K562 (cell line): Measurements from ENCODE around the gene PPP2R2B. TPM values are rescaled to one million over a fixed set of nuclear protein-coding genes. Genes with fewer than 3 reads are reported as not detected.

Source experiments
- ATAC-seq: fragments of 200-7000 bp; cut with Tn5 transposase; 3 replicates; pipeline ENCODE4 v1.9.1; 2020; ENCODE audit warnings: moderate library complexity
- BruUV-seq: library from RNA; stranded (reverse); fragments of 400-500 nt; replicated peaks from 2 replicates; lab custom pipeline; 2021; lab: Mats Ljungman, UMichigan
- CTCF ChIA-PET: fragments of 300-600 bp; formaldehyde crosslinking; extraction: SDS; loops from one replicate; lab custom pipeline; 2021; ENCODE audit warnings: low intra/inter-chr PET ratio; lab: Yijun Ruan, JAX
- POLR2A ChIA-PET: fragments of 300-600, 350-650 bp; sonication (Branson Sonifier 250); formaldehyde crosslinking; extraction: SDS; loops from one replicate; lab custom pipeline; 2021; ENCODE audit warnings: antibody characterized with exemption, inconsistent platforms; lab: Yijun Ruan, JAX
- DNase-seq, 4 experiments: peaks; one replicate each; pipeline versions ENCODE4 v3.0.0 to v3.0.0-alpha.2; 2011 to 2018; ENCODE audit warnings: low spot score in 3 of 4, mixed read lengths in 3 of 4; ENCODE audit errors: extremely low read depth in 1 of 4
- FAIRE-seq: peaks from 2 replicates; lab custom pipeline; 2011; peaks lifted over from hg19 to GRCh38; lab: Jason Lieb, UNC
- H2AFZ ChIP-seq: 2 replicates; pipeline ENCODE4 v1.6.0; 2011; ENCODE audit warnings: low read depth, low read length, control low read depth, inconsistent platforms
- H3K27ac ChIP-seq: fragments of 200-600 bp; 3 replicates; pipeline ENCODE4 v1.8.0; 2011; ENCODE audit warnings: low read depth, mild to moderate bottlenecking, control low read depth, inconsistent platforms, low read length, moderate library complexity, mixed read lengths; ENCODE audit errors: extremely low read depth
- H3K27me3 ChIP-seq, 2 experiments: fragments of 300-600 bp in 1 of 2; 2 replicates in 1 of 2; 3 replicates in 1 of 2; pipeline versions ENCODE4 v1.6.0 to v1.8.0; 2011; ENCODE audit warnings: inconsistent platforms in 2 of 2, low read length in 2 of 2, mild to moderate bottlenecking in 1 of 2, mixed read lengths in 1 of 2, moderate library complexity in 1 of 2; ENCODE audit not compliant: control insufficient read depth in 2 of 2, insufficient read depth in 2 of 2
- H3K36me3 ChIP-seq: fragments of 300-600 bp; 3 replicates; pipeline ENCODE4 v1.8.0; 2011; ENCODE audit warnings: mild to moderate bottlenecking, low read length, inconsistent platforms; ENCODE audit not compliant: control insufficient read depth, insufficient read depth
- H3K4me1 ChIP-seq, 2 experiments: fragments of 200-600 bp in 1 of 2; replicated peaks in 1 of 2; 2 replicates in 1 of 2; 3 replicates in 1 of 2; pipeline versions ENCODE4 v1.5.1 to v1.8.0; 2011; ENCODE audit warnings: inconsistent platforms in 2 of 2, low read length in 2 of 2, mild to moderate bottlenecking in 1 of 2, mixed read lengths in 1 of 2, moderate library complexity in 1 of 2; ENCODE audit not compliant: control insufficient read depth in 2 of 2, insufficient read depth in 2 of 2
- H3K4me2 ChIP-seq: 2 replicates; pipeline ENCODE4 v1.6.1; 2011; ENCODE audit warnings: low read length, control low read depth, inconsistent platforms, mixed read lengths; ENCODE audit not compliant: insufficient read depth
- H3K4me3 ChIP-seq: fragments of 200-600 bp; sonication (generic), shearing (Covaris generic); 2 replicates; pipeline ENCODE4 v1.5.1; 2016; ENCODE audit warnings: control low read depth, inconsistent platforms
- H3K79me2 ChIP-seq: fragments of 200-600 bp; 3 replicates; pipeline ENCODE4 v1.8.0; 2011; ENCODE audit warnings: low read length, inconsistent platforms; ENCODE audit not compliant: control insufficient read depth, insufficient read depth
- H3K9ac ChIP-seq, 2 experiments: 2 replicates each; pipeline versions ENCODE4 v1.6.0 to v1.6.1; 2011; ENCODE audit warnings: low read depth in 2 of 2, low read length in 2 of 2, control low read depth in 1 of 2, inconsistent platforms in 1 of 2, mild to moderate bottlenecking in 1 of 2, mixed read lengths in 1 of 2; ENCODE audit not compliant: insufficient read depth in 1 of 2
- H3K9me1 ChIP-seq: one replicate; pipeline ENCODE4 v1.6.0; 2011; ENCODE audit warnings: inconsistent platforms, mild to moderate bottlenecking, low read length, moderate library complexity; ENCODE audit not compliant: control insufficient read depth, insufficient read depth
- H3K9me3 ChIP-seq: replicated peaks from 2 replicates; pipeline ENCODE4 v1.5.1; 2011; ENCODE audit warnings: low read depth, low read length, inconsistent platforms; ENCODE audit not compliant: control insufficient read depth, insufficient read depth
- H4K20me1 ChIP-seq: replicated peaks from 2 replicates; pipeline ENCODE4 v1.6.1; 2011; ENCODE audit warnings: low read length, inconsistent platforms, mixed read lengths; ENCODE audit not compliant: control insufficient read depth, insufficient read depth
- HDAC2 ChIP-seq: fragments of 450-650 bp; IDR thresholded peaks from 2 replicates; pipeline ENCODE4 v1.6.1; 2016; ENCODE audit warnings: mild to moderate bottlenecking
- HNRNPK ChIP-seq: fragments of 200-400 bp; formaldehyde crosslinking; IDR thresholded peaks from one replicate; pipeline ENCODE4 v1.6.1; 2018; ENCODE audit warnings: mild to moderate bottlenecking, low read depth, low read length; ENCODE audit not compliant: poor library complexity, severe bottlenecking
- PCBP2 ChIP-seq: fragments of 200-400 bp; formaldehyde crosslinking; IDR thresholded peaks from 2 replicates; pipeline ENCODE4 v1.6.1; 2018; ENCODE audit warnings: low read length, low read depth, mild to moderate bottlenecking, moderate library complexity; ENCODE audit not compliant: poor library complexity, severe bottlenecking
- PTTG1 ChIP-seq: fragments of 450-650 bp; IDR thresholded peaks from 2 replicates; pipeline ENCODE4 v1.6.1; 2016; ENCODE audit warnings: low read depth, mild to moderate bottlenecking, missing genetic modification characterization, missing compliant biosample characterization
- RNF2 ChIP-seq: sonication (generic); IDR thresholded peaks from 2 replicates; pipeline ENCODE4 v1.6.1; 2016
- XRCC5 ChIP-seq: fragments of 200-400 bp; formaldehyde crosslinking; IDR thresholded peaks from 2 replicates; pipeline ENCODE4 v1.6.1; 2017; ENCODE audit warnings: low read depth, mild to moderate bottlenecking, low read length
- ZNF253 ChIP-seq: fragments of 250-450 bp; sonication (Bioruptor Pico); conservative IDR thresholded peaks from 2 replicates; pipeline ENCODE4 v1.6.1; 2021; ENCODE audit warnings: mild to moderate bottlenecking
- ZNF57 ChIP-seq: fragments of 450-650 bp; formaldehyde crosslinking; IDR thresholded peaks from 2 replicates; pipeline ENCODE4 v1.4.0; 2020; ENCODE audit warnings: mild to moderate bottlenecking, moderate library complexity
- ZNF589 ChIP-seq: fragments of 200-800 bp; sonication (Bioruptor generic); IDR thresholded peaks from 2 replicates; pipeline ENCODE4 v1.6.1; 2016; ENCODE audit warnings: low read depth, missing genetic modification characterization, missing compliant biosample characterization
- WGBS: fragments of 100-300 bp; shearing (Covaris generic); methylation state at CpG from one replicate; pipeline ENCODE4 v1.1.6; 2016; ENCODE audit warnings: low coverage, mixed read lengths; ENCODE audit not compliant: insufficient coverage; ENCODE audit errors: missing lambda C conversion rate; 5-methylcytosine and 5-hydroxymethylcytosine counted together
- in situ Hi-C: fragments of 300-500 bp; cut with MboI; formaldehyde crosslinking; loops from 4 replicates; pipeline ENCODE4 v1.15.0; 2018; ENCODE audit warnings: inconsistent platforms, mixed read lengths
- intact Hi-C: fragments of 100-400 bp; cut with micrococcal nuclease; formaldehyde crosslinking; loops from 2 replicates; pipeline ENCODE4 v1.14.2; 2022
- polyA plus RNA-seq, 8 experiments: library from polyadenylated mRNA; depleted of rRNA in 4 of 8; stranded (reverse) in 5 of 8; unstranded in 3 of 8; fragments of >200 nt; fragmentation: Nextera tagmentation in 2 of 8; fragmentation: Illumina TruSeq in 1 of 8; extraction: Ambion mirVana in 2 of 8; extraction: Trizol in 1 of 8; gene quantifications; 2 replicates each; pipeline versions ENCODE4 v1.2.1 to v1.2.3, GENCODE V29; 2011 to 2014; ENCODE audit warnings: inconsistent platforms in 1 of 8, missing spikeins in 1 of 8
- total RNA-seq, 7 experiments: library from RNA; depleted of rRNA in 6 of 7; stranded (reverse); fragments of >200 nt in 6 of 7; fragmentation: Illumina TruSeq in 2 of 7; extraction: Trizol in 2 of 7; gene quantifications; 2 replicates each; pipeline versions ENCODE4 v1.2.1 to v1.2.3, GENCODE V29; 2011 to 2021; ENCODE audit warnings: low replicate concordance in 1 of 7

The PPP2R2B gene
- total and polyA plus RNA-seq, 9 of the 15 experiments (the other 6 are each of a cell fraction or from before 2014, with no cell fraction given) = not detected

GRCh38 chr5:146765089-146765832 is 113.3 kb downstream of the PPP2R2B start:
- no peaks in the 10 kb centered on the region for H3K79me2 ChIP-seq
- TF ChIP-seq PTTG1 (tag) = no peak
- TF ChIP-seq RNF2 = no peak
- no peak for TF ChIP-seq PCBP2
- TF ChIP-seq XRCC5 = no peak
- TF ChIP-seq ZNF253 (CRISPR knock-in tag) = no peak
- TF ChIP-seq HDAC2 = no peak
- TF ChIP-seq ZNF589 = no peak
- no peak for TF ChIP-seq HNRNPK
- no peak for TF ChIP-seq ZNF57 (CRISPR knock-in tag)
- no peak for FAIRE-seq
- ATAC-seq = no peak
- in situ Hi-C loops = no loop called here
- no peak overlapping the region for H3K27ac ChIP-seq
- POLR2A ChIA-PET = no interaction called here
- no peak overlapping the region for H3K9ac ChIP-seq
- DNase-seq = no peak
- H3K36me3 ChIP-seq = no peaks in the 10 kb centered on the region
- H4K20me1 ChIP-seq = no peaks in the 10 kb centered on the region
- H3K9me3 ChIP-seq = no peaks in the 10 kb centered on the region
- no peak overlapping the region for H3K4me3 ChIP-seq
- no peaks in the 10 kb centered on the region for H3K9me1 ChIP-seq
- no peak overlapping the region for H3K4me2 ChIP-seq
- intact Hi-C loops = no loop called here
- H2AFZ ChIP-seq = no peak overlapping the region
- no peaks in the 10 kb centered on the region for H3K4me1 ChIP-seq
- CTCF ChIA-PET = no interaction called here
- BruUV-seq = no TSS peak
- WGBS = 4% methylated on average over 2 of the region's 2 CpGs
- no peaks in the 10 kb centered on the region for H3K27me3 ChIP-seq
